ENCODE measurements around the gene SDHAF2.

DNA sequence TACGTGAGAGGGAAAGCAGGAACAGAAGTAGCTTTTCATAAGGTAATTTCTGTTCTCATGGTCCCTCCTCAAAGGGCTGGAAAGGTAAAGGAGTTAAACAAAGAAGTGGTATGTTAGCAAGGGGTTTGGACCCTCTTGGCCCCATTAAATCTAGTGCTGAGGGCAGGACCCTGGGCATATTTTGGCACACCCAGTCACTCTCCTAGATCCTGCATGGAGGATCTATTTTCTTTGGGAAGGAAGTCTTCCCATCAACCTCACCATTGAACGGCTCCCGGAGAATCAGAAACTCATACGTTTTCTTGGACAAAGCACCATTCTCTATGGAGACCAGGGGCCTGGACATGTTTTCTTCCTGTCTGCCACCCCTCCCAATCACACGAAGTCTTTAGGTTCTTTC is 25.8 kb upstream of the SDHAF2 start:
- no peak for TF ChIP-seq YY1 (IDR thresholded peaks at IDR 0.05; ENCODE audit: low read depth)
- no peak for TF ChIP-seq EP300 (IDR thresholded peaks at IDR 0.05; ENCODE audit: borderline replicate concordance in 1 of 2, low read depth in 1 of 2, low read length in 1 of 2)
- TF ChIP-seq, protein P1, sequence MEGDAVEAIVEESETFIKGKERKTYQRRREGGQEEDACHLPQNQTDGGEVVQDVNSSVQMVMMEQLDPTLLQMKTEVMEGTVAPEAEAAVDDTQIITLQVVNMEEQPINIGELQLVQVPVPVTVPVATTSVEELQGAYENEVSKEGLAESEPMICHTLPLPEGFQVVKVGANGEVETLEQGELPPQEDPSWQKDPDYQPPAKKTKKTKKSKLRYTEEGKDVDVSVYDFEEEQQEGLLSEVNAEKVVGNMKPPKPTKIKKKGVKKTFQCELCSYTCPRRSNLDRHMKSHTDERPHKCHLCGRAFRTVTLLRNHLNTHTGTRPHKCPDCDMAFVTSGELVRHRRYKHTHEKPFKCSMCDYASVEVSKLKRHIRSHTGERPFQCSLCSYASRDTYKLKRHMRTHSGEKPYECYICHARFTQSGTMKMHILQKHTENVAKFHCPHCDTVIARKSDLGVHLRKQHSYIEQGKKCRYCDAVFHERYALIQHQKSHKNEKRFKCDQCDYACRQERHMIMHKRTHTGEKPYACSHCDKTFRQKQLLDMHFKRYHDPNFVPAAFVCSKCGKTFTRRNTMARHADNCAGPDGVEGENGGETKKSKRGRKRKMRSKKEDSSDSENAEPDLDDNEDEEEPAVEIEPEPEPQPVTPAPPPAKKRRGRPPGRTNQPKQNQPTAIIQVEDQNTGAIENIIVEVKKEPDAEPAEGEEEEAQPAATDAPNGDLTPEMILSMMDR (IDR thresholded peaks at IDR 0.05) = no peak
- TF ChIP-seq FOSL2 (IDR thresholded peaks at IDR 0.05; ENCODE audit: borderline replicate concordance, low read depth) = no peak
- TF ChIP-seq, protein P2, sequence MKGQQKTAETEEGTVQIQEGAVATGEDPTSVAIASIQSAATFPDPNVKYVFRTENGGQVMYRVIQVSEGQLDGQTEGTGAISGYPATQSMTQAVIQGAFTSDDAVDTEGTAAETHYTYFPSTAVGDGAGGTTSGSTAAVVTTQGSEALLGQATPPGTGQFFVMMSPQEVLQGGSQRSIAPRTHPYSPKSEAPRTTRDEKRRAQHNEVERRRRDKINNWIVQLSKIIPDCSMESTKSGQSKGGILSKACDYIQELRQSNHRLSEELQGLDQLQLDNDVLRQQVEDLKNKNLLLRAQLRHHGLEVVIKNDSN (IDR thresholded peaks at IDR 0.05; ENCODE audit: borderline replicate concordance, low read depth) = no peak
- TF ChIP-seq, protein P3, sequence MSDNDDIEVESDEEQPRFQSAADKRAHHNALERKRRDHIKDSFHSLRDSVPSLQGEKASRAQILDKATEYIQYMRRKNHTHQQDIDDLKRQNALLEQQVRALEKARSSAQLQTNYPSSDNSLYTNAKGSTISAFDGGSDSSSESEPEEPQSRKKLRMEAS (IDR thresholded peaks at IDR 0.05; ENCODE audit: low read depth) = no peak
